Suprapubic skin (tissue), 4 donors: Measurements from ENCODE around the gene BRS3. TPM values are rescaled to one million over a fixed set of nuclear protein-coding genes. Genes with fewer than 3 reads are reported as not detected.

ENCODE experiments used
- DNase-seq, 2 donors: peaks; one replicate each; pipeline ENCODE4 v3.0.0-alpha.2; 2019; ENCODE audit warnings: low spot score in 2 of 2
- H3K27ac ChIP-seq: fragments of 200-600 bp; sonication (generic); one replicate; pipeline ENCODE4 v1.5.1; 2019
- H3K27me3 ChIP-seq: fragments of 200-600 bp; sonication (generic); one replicate; pipeline ENCODE4 v1.5.1; 2019
- H3K36me3 ChIP-seq: fragments of 200-600 bp; sonication (generic); one replicate; pipeline ENCODE4 v1.5.1; 2019
- H3K4me1 ChIP-seq: fragments of 200-600 bp; sonication (generic); one replicate; pipeline ENCODE4 v1.5.1; 2019
- H3K4me3 ChIP-seq: fragments of 200-600 bp; sonication (generic); one replicate; pipeline ENCODE4 v1.5.1; 2019; ENCODE audit warnings: mild to moderate bottlenecking
- H3K9me3 ChIP-seq: fragments of 200-600 bp; sonication (generic); one replicate; pipeline ENCODE4 v1.5.1; 2019
- CTCF ChIP-seq, 2 donors: fragments of 200-600 bp in 1 of 2; fragments of 450-650 bp in 1 of 2; sonication (generic) in 1 of 2; IDR thresholded peaks; one replicate each; pipeline ENCODE4 v1.5.1; 2016 to 2019; ENCODE audit warnings: antibody characterized with exemption in 2 of 2, mild to moderate bottlenecking in 1 of 2, moderate library complexity in 1 of 2
- EP300 ChIP-seq: sonication (generic); formaldehyde crosslinking; IDR thresholded peaks from one replicate; pipeline ENCODE4 v1.6.1; 2017; ENCODE audit warnings: antibody characterized with exemption
- POLR2A ChIP-seq, 2 donors: fragments of 450-650 bp; IDR thresholded peaks; one replicate each; pipeline ENCODE4 v1.6.1; 2017; ENCODE audit warnings: antibody characterized with exemption in 2 of 2, mild to moderate bottlenecking in 2 of 2, moderate library complexity in 2 of 2
- POLR2AphosphoS5 ChIP-seq, 3 donors: sonication (generic); formaldehyde crosslinking; IDR thresholded peaks; one replicate each; pipeline ENCODE4 v1.6.1; 2017; ENCODE audit warnings: antibody characterized with exemption in 3 of 3
- WGBS: methylation state at CpG from one replicate; pipeline ENCODE4 v1.1.5; 2018; 5-methylcytosine and 5-hydroxymethylcytosine counted together
- total RNA-seq, 4 donors: library from RNA; depleted of rRNA; stranded (reverse); fragments of >200 nt; gene quantifications; one replicate each; pipeline ENCODE4 v1.1.0, GENCODE V29; 2016

BRS3 gene
- total RNA-seq, 4 donors from 2014 or later, result not detected

- Histone ChIP-seq H3K4me1 (no peaks in the 10 kb centered on the region), H3K9me3 (no peaks in the 10 kb centered on the region), H3K4me3 (no peak within 1 kb of the TSS), H3K27ac (no peak within 1 kb of the TSS), H3K27me3 (no peaks in the 10 kb centered on the region), H3K36me3 (no peaks in the 10 kb centered on the region)
- 51% methylated on average over 3 of the region's 3 CpGs for WGBS
- DNase-seq, result no peak
- no peak for TF ChIP-seq CTCF (IDR thresholded peaks at IDR 0.05)
- TF ChIP-seq EP300, result no peak
- TF ChIP-seq POLR2A (IDR thresholded peaks at IDR 0.05), result no peak
- no peak for TF ChIP-seq POLR2AphosphoS5 (IDR thresholded peaks at IDR 0.05)
Measured at GRCh38 chrX:136531951-136532350, 44.2 kb downstream of the BRS3 start, which contains the start of gene VGLL1. Gene VGLL1, plus strand, starts transcription at chrX:136532215. Its CDS starts 3,806 bp downstream, at chrX:136536021.

- WGBS, result 67% methylated on average over 2 of the region's 2 CpGs
Measured at GRCh38 chrX:136534131-136534530, 46.4 kb downstream of the BRS3 start.

GRCh38 chrX:136538811-136539210 is 51.1 kb downstream of the BRS3 start:
- DNase-seq, result no peak
- Histone ChIP-seq H3K4me3 (no peak overlapping the region), H3K27me3 (no peaks in the 10 kb centered on the region), H3K4me1 (no peaks in the 10 kb centered on the region), H3K27ac (no peak overlapping the region), H3K9me3 (no peaks in the 10 kb centered on the region), H3K36me3 (no peaks in the 10 kb centered on the region)
- TF ChIP-seq EP300, result no peak
- TF ChIP-seq CTCF (IDR thresholded peaks at IDR 0.05), result no peak
- no peak for TF ChIP-seq POLR2AphosphoS5 (IDR thresholded peaks at IDR 0.05)
- no peak for TF ChIP-seq POLR2A (IDR thresholded peaks at IDR 0.05)
- WGBS, result 56% methylated on average over 2 of the region's 2 CpGs

More at GRCh38 chrX:136534131-136534530, 46.4 kb downstream of the BRS3 start:
- no peaks in the 10 kb centered on the region for H3K27me3 ChIP-seq
- no peak overlapping the region for H3K27ac ChIP-seq
- no peaks in the 10 kb centered on the region for H3K36me3 ChIP-seq
- TF ChIP-seq EP300 (no peak), CTCF (IDR thresholded peaks at IDR 0.05) (no peak), POLR2A (IDR thresholded peaks at IDR 0.05) (no peak), POLR2AphosphoS5 (IDR thresholded peaks at IDR 0.05) (no peak)
- H3K9me3 ChIP-seq, result no peaks in the 10 kb centered on the region
- H3K4me1 ChIP-seq, result no peaks in the 10 kb centered on the region
- H3K4me3 ChIP-seq, result no peak overlapping the region
- DNase-seq, result no peak

GRCh38 chrX:136540226-136540625 is 52.5 kb downstream of the BRS3 start:
- TF ChIP-seq EP300 (no peak), POLR2A (IDR thresholded peaks at IDR 0.05) (no peak), CTCF (IDR thresholded peaks at IDR 0.05) (no peak), POLR2AphosphoS5 (IDR thresholded peaks at IDR 0.05) (no peak)
- H3K4me1 ChIP-seq, result no peaks in the 10 kb centered on the region
- H3K4me3 ChIP-seq, result no peak overlapping the region
- 76% methylated on average over 5 of the region's 5 CpGs for WGBS
- no peak overlapping the region for H3K27ac ChIP-seq
- H3K9me3 ChIP-seq, result no peaks in the 10 kb centered on the region
- DNase-seq, result no peak
- no peaks in the 10 kb centered on the region for H3K27me3 ChIP-seq
- H3K36me3 ChIP-seq, result no peaks in the 10 kb centered on the region

GRCh38 chrX:136541294-136541693 is 53.5 kb downstream of the BRS3 start:
- TF ChIP-seq POLR2AphosphoS5 (IDR thresholded peaks at IDR 0.05) (no peak), CTCF (IDR thresholded peaks at IDR 0.05) (no peak), EP300 (no peak), POLR2A (IDR thresholded peaks at IDR 0.05) (no peak)
- no peak for DNase-seq
- Histone ChIP-seq H3K36me3 (no peaks in the 10 kb centered on the region), H3K27me3 (no peaks in the 10 kb centered on the region), H3K4me1 (no peaks in the 10 kb centered on the region), H3K9me3 (no peaks in the 10 kb centered on the region), H3K27ac (no peak overlapping the region), H3K4me3 (no peak overlapping the region)
- whole genome bisulfite sequencing, result 76% methylated on average over 3 of the region's 3 CpGs
